Activated CD8-positive, alpha-beta T cell treated with anti-CD3 and anti-CD28 coated beads for 36 hours (primary cell): ENCODE results near the gene DPY19L1. TPM values are rescaled to one million over a fixed set of nuclear protein-coding genes. Genes with fewer than 3 reads are reported as not detected.
"Not testable (repeated sequence)": the region's sequence is repeated elsewhere in the genome, so short reads cannot be mapped to it uniquely, and the experiment has no call there.

Source experiments
- ATAC-seq: fragments of 200-7000 bp; cut with Tn5 transposase; one replicate; pipeline ENCODE4 v1.10.0; 2021; ENCODE audit warnings: mild to moderate bottlenecking, moderate library complexity
- CTCF ChIA-PET: fragments of 350-600 bp; sonication (Branson Sonifier 250); formaldehyde crosslinking; loops from one replicate; lab custom pipeline; 2021; ENCODE audit warnings: antibody characterized with exemption; lab: Charles Lee
- POLR2A ChIA-PET: fragments of 350-600 bp; sonication (Branson Sonifier 250); formaldehyde crosslinking; loops from one replicate; lab custom pipeline; 2021; ENCODE audit warnings: antibody characterized with exemption; lab: Charles Lee
- DNase-seq: peaks from one replicate; pipeline ENCODE4 v3.0.0-alpha.2; 2020
- H3K27ac Mint-ChIP-seq: one replicate; pipeline ENCODE4 v1.8.0; 2021; ENCODE audit warnings: mild to moderate bottlenecking, mixed read lengths
- H3K27me3 Mint-ChIP-seq: one replicate; pipeline ENCODE4 v1.8.0; 2021; ENCODE audit warnings: mixed read lengths
- H3K36me3 Mint-ChIP-seq: one replicate; pipeline ENCODE4 v1.8.0; 2021; ENCODE audit warnings: low read depth, mixed read lengths
- H3K4me1 Mint-ChIP-seq: one replicate; pipeline ENCODE4 v1.8.0; 2021; ENCODE audit warnings: low read depth, mixed read lengths
- H3K4me3 Mint-ChIP-seq: one replicate; pipeline ENCODE4 v1.8.0; 2021; ENCODE audit warnings: mild to moderate bottlenecking, moderate library complexity, mixed read lengths
- H3K9me3 Mint-ChIP-seq: one replicate; pipeline ENCODE4 v1.8.0; 2021; ENCODE audit warnings: mixed read lengths
- CTCF ChIP-seq: fragments of 200-600 bp; IDR thresholded peaks from one replicate; pipeline ENCODE4 v1.8.0; 2022; ENCODE audit warnings: antibody characterized with exemption, mild to moderate bottlenecking
- intact Hi-C: fragments of 100-400 bp; cut with micrococcal nuclease; formaldehyde crosslinking; loops from one replicate; pipeline ENCODE4 v1.10.0; 2022
- total RNA-seq, 2 experiments: library from RNA; stranded (reverse); gene quantifications; one replicate each; pipeline ENCODE4 v1.2.3, GENCODE V29; 2021

DPY19L1 gene
- total RNA-seq, 2 experiments from 2014 or later: 7.4 to 7.5 TPM

DNA sequence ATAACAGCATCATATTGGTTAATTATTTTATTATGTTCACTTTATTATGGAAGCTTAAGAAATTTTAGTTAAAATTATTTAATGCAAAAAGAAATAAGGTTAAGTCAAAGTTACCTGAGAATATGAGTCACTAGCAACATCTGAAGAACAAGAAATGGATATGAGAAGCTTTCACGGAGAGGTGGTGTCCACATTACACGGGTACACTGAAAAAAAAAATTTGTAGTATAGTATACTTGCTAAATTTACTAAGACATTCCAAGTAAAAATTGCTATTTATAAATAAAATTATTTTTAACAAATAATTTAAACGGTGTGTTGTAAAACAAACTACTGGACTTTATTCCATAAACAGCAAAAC is 63.9 kb downstream of the DPY19L1 start:
- Mint-ChIP-seq H3K36me3 (peaks cover 13% of the 10 kb centered on the region), H3K27me3 (no peaks in the 10 kb centered on the region), H3K9me3 (no peaks in the 10 kb centered on the region), H3K4me1 (peaks cover 3% of the 10 kb centered on the region), H3K27ac (no peak overlapping the region), H3K4me3 (no peak overlapping the region)
- ChIA-PET POLR2A (no interaction called here), CTCF (no interaction called here)
- ATAC-seq (no peak), DNase-seq (no peak)
- intact Hi-C loops: no loop called here
- TF ChIP-seq CTCF: no peak

GRCh38 chr7:34972739-34973399 is 64.4 kb downstream of the DPY19L1 start:
- H3K27ac Mint-ChIP-seq, H3K4me1 Mint-ChIP-seq, H3K9me3 Mint-ChIP-seq, H3K27me3 Mint-ChIP-seq, DNase-seq, ATAC-seq, CTCF ChIA-PET, intact Hi-C loops, POLR2A ChIA-PET, H3K4me3 Mint-ChIP-seq: not testable (repeated sequence)
- peaks cover 13% of the 10 kb centered on the region for H3K36me3 Mint-ChIP-seq

DNA sequence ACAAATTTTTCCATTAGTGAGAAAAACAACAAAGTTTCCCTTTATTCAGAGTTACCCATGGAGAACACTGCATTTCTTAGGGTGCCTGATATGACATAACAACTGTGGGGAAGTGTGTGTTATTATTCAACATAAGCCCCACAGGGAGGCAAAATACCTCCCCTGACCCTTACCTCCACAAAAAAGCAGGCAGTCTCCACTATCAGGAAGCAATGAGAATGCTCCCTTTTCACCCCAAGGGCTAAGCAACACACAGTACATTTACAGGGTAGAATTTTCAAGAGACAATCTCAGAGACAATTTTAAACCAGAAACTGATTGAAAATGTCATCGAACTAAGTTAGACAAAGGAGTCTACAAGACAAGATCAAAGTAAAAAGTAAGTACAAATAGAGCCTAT is 69.5 kb downstream of the DPY19L1 start:
- H3K27ac Mint-ChIP-seq, intact Hi-C loops, H3K4me3 Mint-ChIP-seq, H3K9me3 Mint-ChIP-seq, H3K4me1 Mint-ChIP-seq, ATAC-seq, DNase-seq, H3K27me3 Mint-ChIP-seq, CTCF ChIA-PET, POLR2A ChIA-PET: not testable (repeated sequence)
- peaks cover 13% of the 10 kb centered on the region for H3K36me3 Mint-ChIP-seq

GRCh38 chr7:34966504-34966903 is 70.8 kb downstream of the DPY19L1 start:
- POLR2A ChIA-PET, H3K4me3 Mint-ChIP-seq, CTCF ChIA-PET, H3K9me3 Mint-ChIP-seq, H3K27me3 Mint-ChIP-seq, DNase-seq, H3K4me1 Mint-ChIP-seq, H3K27ac Mint-ChIP-seq, ATAC-seq, intact Hi-C loops: not testable (repeated sequence)
- peaks cover 13% of the 10 kb centered on the region for H3K36me3 Mint-ChIP-seq

GRCh38 chr7:34958021-34958420 is 79.3 kb downstream of the DPY19L1 start:
- Mint-ChIP-seq H3K9me3 (peaks cover 2% of the 10 kb centered on the region), H3K36me3 (peaks cover 12% of the 10 kb centered on the region), H3K4me1 (no peaks in the 10 kb centered on the region), H3K4me3 (no peak overlapping the region), H3K27ac (no peak overlapping the region), H3K27me3 (no peaks in the 10 kb centered on the region)
- ChIA-PET CTCF (no interaction called here), POLR2A (no interaction called here)
- intact Hi-C loops: no loop called here
- DNase-seq (no peak), ATAC-seq (no peak)
- TF ChIP-seq CTCF: no peak

DNA sequence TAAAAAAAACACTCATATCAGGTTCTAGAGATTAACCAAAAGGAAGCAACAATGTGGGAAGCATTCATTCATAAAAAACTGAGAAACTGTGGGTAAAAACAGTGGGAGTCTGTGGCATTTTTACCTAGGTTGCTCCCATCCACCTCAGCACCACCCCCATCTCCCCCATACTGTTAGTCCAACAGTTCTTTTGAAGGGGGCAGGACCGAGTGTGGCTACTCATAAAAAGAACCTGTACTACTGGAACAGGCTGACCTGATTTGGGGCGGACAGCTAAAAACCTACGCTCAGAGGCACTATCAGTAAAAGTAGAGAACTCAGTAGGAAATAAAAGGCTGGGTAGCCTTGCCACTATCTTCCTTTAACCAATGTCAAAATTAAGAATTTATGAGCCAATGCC is 84.5 kb downstream of the DPY19L1 start:
- POLR2A ChIA-PET: no interaction called here
- intact Hi-C loops: no loop called here
- CTCF ChIA-PET: no interaction called here
- H3K9me3 Mint-ChIP-seq: no peaks in the 10 kb centered on the region
- peaks cover 4% of the 10 kb centered on the region for H3K36me3 Mint-ChIP-seq
- no peaks in the 10 kb centered on the region for H3K27me3 Mint-ChIP-seq
- no peaks in the 10 kb centered on the region for H3K4me1 Mint-ChIP-seq
- no peak overlapping the region for H3K4me3 Mint-ChIP-seq
- ATAC-seq: no peak
- H3K27ac Mint-ChIP-seq: no peak overlapping the region
- no peak for TF ChIP-seq CTCF
- no peak for DNase-seq
